Breast epithelium (tissue), 3 donors: Measurements from ENCODE around the gene TMEM178B.

Experiments
- CTCF ChIP-seq, 3 donors: fragments of 450-650 bp; IDR thresholded peaks; one replicate each; pipeline ENCODE4 v1.5.1; 2016 to 2017; ENCODE audit warnings: antibody characterized with exemption in 3 of 3, mild to moderate bottlenecking in 3 of 3, moderate library complexity in 3 of 3
- POLR2A ChIP-seq: fragments of 450-650 bp; IDR thresholded peaks from one replicate; pipeline ENCODE4 v1.6.1; 2016; ENCODE audit warnings: antibody characterized with exemption, mild to moderate bottlenecking, moderate library complexity
- POLR2AphosphoS5 ChIP-seq, 3 donors: sonication (generic); formaldehyde crosslinking; IDR thresholded peaks; one replicate each; pipeline ENCODE4 v1.6.1; 2017; ENCODE audit warnings: antibody characterized with exemption in 3 of 3

GRCh38 chr7:141265668-141266067, 191.8 kb downstream of the TMEM178B start:
- no peak for TF ChIP-seq CTCF (IDR thresholded peaks at IDR 0.05)
- TF ChIP-seq POLR2A: no peak
- no peak for TF ChIP-seq POLR2AphosphoS5 (IDR thresholded peaks at IDR 0.05)
